GM23338 (cell line): ENCODE measurements around the gene ITGB7. TPM values are rescaled to one million over a fixed set of nuclear protein-coding genes. Genes with fewer than 3 reads are reported as not detected.

Experiments used
- ATAC-seq: fragments of 200-7000 bp; cut with Tn5 transposase; 3 replicates; pipeline ENCODE4 v1.9.1; 2020
- DNase-seq: peaks from one replicate; pipeline ENCODE4 v3.0.0-alpha.2; 2015; ENCODE audit warnings: low spot score
- H2AFZ ChIP-seq: fragments of 200-600 bp; sonication (generic); 2 replicates; pipeline ENCODE4 v1.8.0; 2016; ENCODE audit warnings: antibody characterized with exemption, mild to moderate bottlenecking, moderate library complexity
- H3F3A ChIP-seq: fragments of 200-600 bp; sonication (generic); replicated peaks from 2 replicates; pipeline ENCODE4 v1.8.0; 2017; ENCODE audit warnings: antibody characterized with exemption, mixed run types, low read depth
- H3K27ac ChIP-seq: fragments of 200-600 bp; sonication (generic); 2 replicates; pipeline ENCODE4 v1.6.1; 2016; ENCODE audit warnings: low read depth
- H3K27me3 ChIP-seq: fragments of 200-600 bp; sonication (generic); 2 replicates; pipeline ENCODE4 v1.8.0; 2016; ENCODE audit warnings: mild to moderate bottlenecking, mixed run types, moderate library complexity; ENCODE audit not compliant: insufficient read depth
- H3K36me3 ChIP-seq: fragments of 200-600 bp; sonication (generic); 2 replicates; pipeline ENCODE4 v1.8.0; 2016; ENCODE audit warnings: mild to moderate bottlenecking; ENCODE audit not compliant: insufficient read depth
- H3K4me1 ChIP-seq: fragments of 200-600 bp; sonication (generic); 2 replicates; pipeline ENCODE4 v1.8.0; 2016; ENCODE audit warnings: mild to moderate bottlenecking, moderate library complexity; ENCODE audit not compliant: insufficient read depth
- H3K4me2 ChIP-seq: fragments of 200-600 bp; sonication (generic); 2 replicates; pipeline ENCODE4 v1.7.1; 2017; ENCODE audit warnings: mixed run types
- H3K4me3 ChIP-seq: fragments of 200-600 bp; sonication (generic); 2 replicates; pipeline ENCODE4 v1.6.1; 2016; ENCODE audit warnings: mixed run types
- H3K79me2 ChIP-seq: fragments of 200-600 bp; sonication (generic); replicated peaks from 2 replicates; pipeline ENCODE4 v1.8.0; 2017; ENCODE audit warnings: mild to moderate bottlenecking; ENCODE audit not compliant: insufficient read depth
- H3K9me2 ChIP-seq: fragments of 200-600 bp; sonication (generic); 2 replicates; pipeline ENCODE4 v1.8.0; 2017; ENCODE audit not compliant: insufficient read depth
- H4K20me1 ChIP-seq: fragments of 200-600 bp; sonication (generic); replicated peaks from 2 replicates; pipeline ENCODE4 v1.8.0; 2017; ENCODE audit warnings: mild to moderate bottlenecking; ENCODE audit not compliant: insufficient read depth
- H3K27ac Mint-ChIP-seq: 2 replicates; pipeline ENCODE4 v1.8.0; 2020; ENCODE audit warnings: inconsistent platforms, mild to moderate bottlenecking, moderate library complexity, mixed read lengths
- H3K27me3 Mint-ChIP-seq: 3 replicates; pipeline ENCODE4 v1.8.0; 2022; ENCODE audit warnings: low read depth, mild to moderate bottlenecking, moderate library complexity, mixed read lengths, inconsistent platforms; ENCODE audit not compliant: insufficient read depth, poor library complexity
- H3K36me3 Mint-ChIP-seq: 3 replicates; pipeline ENCODE4 v1.8.0; 2021; ENCODE audit warnings: low read depth, mild to moderate bottlenecking, inconsistent platforms, moderate library complexity, mixed read lengths
- H3K4me1 Mint-ChIP-seq: 3 replicates; pipeline ENCODE4 v1.8.0; 2020; ENCODE audit warnings: mild to moderate bottlenecking, inconsistent platforms, mixed read lengths
- H3K4me3 Mint-ChIP-seq: 3 replicates; pipeline ENCODE4 v1.8.0; 2021; ENCODE audit warnings: moderate library complexity, mild to moderate bottlenecking, inconsistent platforms, mixed read lengths
- H3K9me3 Mint-ChIP-seq: 3 replicates; pipeline ENCODE4 v1.8.0; 2020; ENCODE audit warnings: moderate library complexity, mild to moderate bottlenecking, inconsistent platforms, mixed read lengths
- EZH2phosphoT487 ChIP-seq: fragments of 200-600 bp; sonication (generic); IDR thresholded peaks from one replicate; pipeline ENCODE4 v1.8.1; 2018; ENCODE audit warnings: antibody characterized with exemption; ENCODE audit not compliant: unreplicated experiment
- JUNB ChIP-seq: IDR thresholded peaks from one replicate; pipeline ENCODE4 v1.6.1; 2016; ENCODE audit warnings: antibody characterized with exemption; ENCODE audit not compliant: unreplicated experiment
- NANOG ChIP-seq: IDR thresholded peaks from 2 replicates; pipeline ENCODE4 v1.6.1; 2016; ENCODE audit warnings: antibody characterized with exemption, borderline replicate concordance
- POLR2AphosphoS5 ChIP-seq: IDR thresholded peaks from 2 replicates; pipeline ENCODE4 v1.6.1; 2016; ENCODE audit warnings: antibody characterized with exemption, low read depth
- STAT1 ChIP-seq: IDR thresholded peaks from one replicate; pipeline ENCODE4 v1.6.1; 2016; ENCODE audit warnings: antibody characterized with exemption; ENCODE audit not compliant: unreplicated experiment
- ZNF462 ChIP-seq: fragments of 250-450 bp; sonication (Bioruptor Pico); IDR thresholded peaks from 2 replicates; pipeline ENCODE4 v1.5.0; 2020; ENCODE audit warnings: mild to moderate bottlenecking, moderate library complexity
- polyA plus RNA-seq: library from polyadenylated mRNA; unstranded; fragments of >200 nt; fragmentation: Nextera tagmentation; extraction: Ambion mirVana; gene quantifications from 2 replicates; pipeline ENCODE4 v1.2.1, GENCODE V29; 2016
- total RNA-seq: library from RNA; depleted of rRNA; stranded (reverse); fragments of >200 nt; shearing (Covaris generic); gene quantifications from 2 replicates; pipeline ENCODE4 v1.2.3, GENCODE V29; 2014
- TF ChIP-seq, protein P1 (sequence below), 2 experiments: fragments of 200-600 bp in 1 of 2; sonication (generic) in 1 of 2; conservative IDR thresholded peaks; 2 replicates each; pipeline versions ENCODE4 v1.5.1 to v1.6.1; 2016 to 2017; ENCODE audit warnings: antibody characterized with exemption in 2 of 2, low read depth in 2 of 2, mild to moderate bottlenecking in 2 of 2, moderate library complexity in 1 of 2

ITGB7 gene
- total and polyA plus RNA-seq, 2 experiments from 2014 or later, result 0.32 TPM; not detected in 1

DNA sequence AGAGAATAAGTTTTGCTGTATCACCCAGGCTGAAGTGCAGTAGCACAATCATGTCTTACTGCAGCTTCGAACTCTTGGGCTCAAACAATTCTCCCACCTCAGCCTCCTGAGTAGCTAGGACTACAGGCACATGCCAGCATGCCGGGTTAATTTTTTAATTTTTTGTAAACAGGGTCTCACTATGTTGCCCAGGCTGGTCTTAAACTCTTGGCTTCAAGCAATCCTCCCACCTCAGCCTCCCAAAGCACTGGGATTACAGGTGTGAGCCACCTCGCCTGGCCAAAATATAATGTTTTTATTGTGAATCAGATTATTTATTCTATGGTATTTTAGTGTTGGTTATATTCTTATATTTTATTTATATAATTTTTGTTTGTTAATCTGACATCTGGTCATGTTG lies 30.3 kb downstream of the ITGB7 start (continued):
- TF ChIP-seq ZNF462 (CRISPR knock-in tag) (no peak), POLR2AphosphoS5 (no peak)

- no peak overlapping the region for H2AFZ ChIP-seq
- DNase-seq (peak; percentile 95), ATAC-seq (peak; percentile 96)
- peaks cover 2% of the 10 kb centered on the region; the same call in 1 of the 3 replicates for H3K36me3 Mint-ChIP-seq
- H3K27ac Mint-ChIP-seq, result no peak overlapping the region
- 0 out of 3 replicates have a peak overlapping the region, but pooled peaks have one; percentile 1 for H3K4me3 Mint-ChIP-seq
- peaks cover 14% of the 10 kb centered on the region for H4K20me1 ChIP-seq
- peaks cover 96% of the 10 kb centered on the region for H3K27me3 ChIP-seq
- H3K9me3 Mint-ChIP-seq, result no peaks in the 10 kb centered on the region
- H3K36me3 ChIP-seq, result no peaks in the 10 kb centered on the region
- H3K9me2 ChIP-seq, result no peaks in the 10 kb centered on the region
- H3F3A ChIP-seq, result peaks cover 5% of the 10 kb centered on the region
- no peak overlapping the region for H3K4me3 ChIP-seq
- H3K27me3 Mint-ChIP-seq, result peaks cover 91% of the 10 kb centered on the region
- H3K27ac ChIP-seq, result no peak overlapping the region
- H3K4me1 Mint-ChIP-seq, result peaks cover 30% of the 10 kb centered on the region
- no peaks in the 10 kb centered on the region for H3K79me2 ChIP-seq
- H3K4me2 ChIP-seq, result no peak overlapping the region
- peaks cover 16% of the 10 kb centered on the region for H3K4me1 ChIP-seq
- TF ChIP-seq JUNB, result no peak
- TF ChIP-seq NANOG, result peak; percentile 87
- TF ChIP-seq ZNF462 (CRISPR knock-in tag), result no peak; the same call in 1 of the 2 replicates
- peak; percentile 87 for TF ChIP-seq POLR2AphosphoS5
- TF ChIP-seq STAT1, result no peak
- TF ChIP-seq EZH2phosphoT487, result no peak
- TF ChIP-seq, protein P1, sequence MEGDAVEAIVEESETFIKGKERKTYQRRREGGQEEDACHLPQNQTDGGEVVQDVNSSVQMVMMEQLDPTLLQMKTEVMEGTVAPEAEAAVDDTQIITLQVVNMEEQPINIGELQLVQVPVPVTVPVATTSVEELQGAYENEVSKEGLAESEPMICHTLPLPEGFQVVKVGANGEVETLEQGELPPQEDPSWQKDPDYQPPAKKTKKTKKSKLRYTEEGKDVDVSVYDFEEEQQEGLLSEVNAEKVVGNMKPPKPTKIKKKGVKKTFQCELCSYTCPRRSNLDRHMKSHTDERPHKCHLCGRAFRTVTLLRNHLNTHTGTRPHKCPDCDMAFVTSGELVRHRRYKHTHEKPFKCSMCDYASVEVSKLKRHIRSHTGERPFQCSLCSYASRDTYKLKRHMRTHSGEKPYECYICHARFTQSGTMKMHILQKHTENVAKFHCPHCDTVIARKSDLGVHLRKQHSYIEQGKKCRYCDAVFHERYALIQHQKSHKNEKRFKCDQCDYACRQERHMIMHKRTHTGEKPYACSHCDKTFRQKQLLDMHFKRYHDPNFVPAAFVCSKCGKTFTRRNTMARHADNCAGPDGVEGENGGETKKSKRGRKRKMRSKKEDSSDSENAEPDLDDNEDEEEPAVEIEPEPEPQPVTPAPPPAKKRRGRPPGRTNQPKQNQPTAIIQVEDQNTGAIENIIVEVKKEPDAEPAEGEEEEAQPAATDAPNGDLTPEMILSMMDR (conservative IDR thresholded peaks at IDR 0.05; ENCODE audit: low read depth in 2 of 2), result peak; percentile 52 to 69
These were observed 32.1 kb downstream of the ITGB7 start for GRCh38 chr12:53174881-53175491.
